NCI-H226 (cell line): ENCODE measurements around the gene FAM149B1.
A peak's percentile ranks its signal among the peaks of the same experiment; 100 is the strongest.
"Not testable (repeated sequence)": the region's sequence is repeated elsewhere in the genome, so short reads cannot be mapped to it uniquely, and the experiment has no call there.

Experiments used
- DNase-seq: peaks from one replicate; pipeline ENCODE4 v3.0.0-alpha.2; 2015

FAM149B1 gene

DNA sequence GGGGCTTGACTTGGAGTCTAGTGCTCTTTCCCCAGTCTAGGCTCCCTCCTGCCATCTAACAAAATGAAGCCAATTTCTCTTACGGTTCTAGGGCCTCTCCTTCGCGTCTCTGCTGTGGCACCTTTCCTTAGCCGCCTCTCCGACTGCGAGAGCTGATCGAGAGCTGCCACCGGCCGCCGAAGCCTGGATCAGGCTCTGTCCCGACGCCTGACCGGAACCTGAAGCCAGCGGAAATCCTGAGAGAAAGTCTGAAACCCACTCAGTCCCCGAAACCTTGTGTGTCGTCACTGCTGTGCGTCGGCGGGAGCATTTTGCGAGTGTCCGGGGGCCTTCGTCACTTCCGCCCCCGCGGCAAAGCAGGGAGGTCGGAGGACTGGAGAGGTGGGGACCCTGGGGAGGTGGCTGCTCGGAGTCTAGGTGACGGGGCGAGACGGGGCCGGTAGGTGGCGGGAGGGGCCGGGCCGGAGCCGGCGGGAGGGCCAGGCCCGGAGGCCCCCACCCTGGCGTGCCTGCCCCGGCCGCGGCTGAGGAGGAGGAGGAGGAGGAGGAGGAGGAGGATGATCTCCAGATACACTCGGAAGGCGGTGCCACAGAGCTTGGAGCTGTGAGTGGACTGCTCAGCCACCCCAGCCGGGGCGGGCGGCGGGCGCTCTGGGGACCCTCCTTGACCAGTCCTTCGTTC is at the start of gene FAM149B1, which contains the start of gene ECD:
Gene FAM149B1 (plus strand): TSS at position 337 of the 682 bp plus-strand sequence. CDS start 221 bp downstream, at position 558.
Gene ECD (minus strand): TSS at position 226 of the 682 bp plus-strand sequence. CDS start 4,071 bp downstream, outside the sequence.
- DNase-seq: peak; percentile 98

DNA sequence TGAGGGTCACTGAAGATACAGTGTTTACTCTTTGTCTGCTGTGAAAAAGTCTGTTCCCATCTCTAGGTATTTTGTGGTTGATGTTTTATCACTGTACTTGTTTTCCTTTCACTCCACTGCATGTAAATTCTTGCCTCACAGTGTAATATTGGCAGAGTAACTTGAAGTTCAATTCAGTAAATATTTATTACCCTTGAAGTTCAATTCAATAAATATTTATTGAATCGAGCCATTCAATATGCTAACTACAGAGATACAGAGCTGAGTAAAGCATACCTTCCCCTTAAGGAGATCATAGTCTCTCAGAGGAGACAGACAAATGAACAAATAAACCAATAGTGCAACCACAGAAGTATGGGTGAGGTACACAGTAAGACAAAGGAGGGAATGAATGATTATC is 48.5 kb upstream of the FAM149B1 start:
- no peak for DNase-seq

GRCh38 chr10:73119952-73120351 is 48.0 kb upstream of the FAM149B1 start:
- DNase-seq: no peak

- no peak for DNase-seq
Measured at GRCh38 chr10:73126343-73126742, 41.6 kb upstream of the FAM149B1 start.

DNA sequence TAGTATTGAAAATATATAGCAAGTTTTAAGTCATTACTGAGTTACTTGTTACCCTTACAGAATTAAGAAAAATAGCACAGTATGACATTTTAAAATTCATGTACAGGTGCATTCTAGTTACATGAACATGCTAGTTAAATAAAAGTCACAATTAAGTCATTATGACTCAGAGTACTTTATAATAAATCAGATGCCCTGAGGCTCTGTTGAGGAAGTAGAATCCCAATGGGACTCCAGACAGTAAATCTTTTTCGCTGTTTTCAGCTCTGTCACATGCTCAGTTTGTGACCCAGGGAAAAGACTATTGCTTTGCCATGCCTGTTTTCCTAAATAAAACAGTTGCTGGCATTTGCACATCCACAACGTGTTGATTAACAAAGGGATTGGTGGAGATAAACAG is 36.6 kb upstream of the FAM149B1 start:
- no peak for DNase-seq

GRCh38 chr10:73131913-73132686 is 35.8 kb upstream of the FAM149B1 start:
- no peak for DNase-seq

DNA sequence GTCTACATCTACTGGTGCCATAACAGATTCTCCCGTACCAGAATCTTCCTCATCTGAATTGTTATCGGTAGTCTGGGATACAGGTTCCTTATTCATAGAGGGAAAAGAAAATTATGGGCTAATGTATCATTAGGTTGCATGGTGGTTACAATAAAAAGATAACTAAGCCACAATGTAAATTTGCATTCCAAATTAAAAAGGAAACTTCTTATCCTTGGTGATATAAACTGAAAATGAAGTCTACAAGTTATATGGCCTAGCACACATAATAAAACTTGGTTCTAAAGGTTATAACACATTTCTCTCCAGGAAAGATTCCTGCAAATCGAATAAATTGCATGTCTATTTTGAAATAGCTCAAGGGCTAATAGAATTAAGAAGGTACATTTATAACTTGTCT is 33.2 kb upstream of the FAM149B1 start:
- no peak for DNase-seq

- DNase-seq: no peak
Measured at GRCh38 chr10:73136627-73137026, 31.3 kb upstream of the FAM149B1 start.

DNA sequence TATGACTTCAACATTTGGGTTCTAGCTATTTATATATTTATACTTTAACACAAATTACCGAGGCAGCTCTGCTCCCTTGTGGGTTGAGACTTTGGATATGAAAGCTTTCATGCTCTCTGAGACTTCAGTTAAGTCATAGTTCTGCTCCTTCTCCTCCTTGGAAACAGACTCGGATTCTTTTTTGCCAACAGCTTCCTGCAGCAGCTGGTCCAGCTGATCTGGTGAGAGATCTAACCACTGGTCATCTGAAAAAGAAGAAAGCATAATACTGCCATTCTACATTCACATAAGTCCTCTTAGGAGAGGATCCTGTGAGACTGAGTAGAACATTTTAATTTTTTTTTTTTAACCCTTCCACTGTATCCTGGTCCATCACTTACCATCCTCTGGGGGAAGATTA is 28.7 kb upstream of the FAM149B1 start:
- DNase-seq: no peak

DNA sequence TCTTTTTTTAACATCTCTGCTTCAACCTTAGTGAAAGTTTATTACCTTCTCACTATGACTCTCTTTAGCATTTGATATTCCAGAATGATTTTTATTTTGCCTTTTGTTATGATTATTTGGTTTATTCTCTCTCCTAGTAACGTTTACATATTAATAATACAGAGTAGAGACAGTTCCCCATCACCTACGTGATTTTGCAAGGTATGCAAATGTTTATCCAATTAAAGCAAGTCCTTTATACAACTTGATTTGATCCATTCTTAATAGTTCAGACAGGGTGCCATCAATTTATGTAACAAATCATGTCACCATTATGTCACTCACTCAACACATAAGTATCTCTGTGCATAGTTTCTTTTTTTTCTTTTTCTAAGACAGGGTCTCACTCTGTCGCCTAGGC is 26.3 kb upstream of the FAM149B1 start:
- DNase-seq: no peak

- DNase-seq: not testable (repeated sequence)
Measured at GRCh38 chr10:73150633-73151413, 17.1 kb upstream of the FAM149B1 start.

GRCh38 chr10:73152009-73152408 is 15.9 kb upstream of the FAM149B1 start:
- DNase-seq: no peak

DNA sequence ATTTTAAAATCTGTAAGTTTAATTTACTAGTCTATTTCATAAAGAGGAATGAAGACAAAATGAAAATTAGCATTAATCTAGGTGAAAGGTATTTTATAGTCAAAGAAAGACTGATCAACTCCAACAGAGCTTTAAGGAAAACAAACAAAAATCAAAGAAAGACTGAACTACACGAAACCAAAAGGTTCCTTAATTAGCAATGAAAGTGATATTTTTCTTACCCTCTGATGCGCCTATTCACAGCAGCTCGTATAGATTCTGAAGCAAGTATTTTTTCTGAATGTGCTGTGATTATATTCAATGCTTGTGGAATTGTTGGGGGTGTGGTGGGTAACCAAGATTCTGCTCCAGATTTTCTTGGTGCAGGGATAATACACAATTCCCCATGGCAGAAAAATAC is 11.9 kb upstream of the FAM149B1 start:
- no peak for DNase-seq

DNA sequence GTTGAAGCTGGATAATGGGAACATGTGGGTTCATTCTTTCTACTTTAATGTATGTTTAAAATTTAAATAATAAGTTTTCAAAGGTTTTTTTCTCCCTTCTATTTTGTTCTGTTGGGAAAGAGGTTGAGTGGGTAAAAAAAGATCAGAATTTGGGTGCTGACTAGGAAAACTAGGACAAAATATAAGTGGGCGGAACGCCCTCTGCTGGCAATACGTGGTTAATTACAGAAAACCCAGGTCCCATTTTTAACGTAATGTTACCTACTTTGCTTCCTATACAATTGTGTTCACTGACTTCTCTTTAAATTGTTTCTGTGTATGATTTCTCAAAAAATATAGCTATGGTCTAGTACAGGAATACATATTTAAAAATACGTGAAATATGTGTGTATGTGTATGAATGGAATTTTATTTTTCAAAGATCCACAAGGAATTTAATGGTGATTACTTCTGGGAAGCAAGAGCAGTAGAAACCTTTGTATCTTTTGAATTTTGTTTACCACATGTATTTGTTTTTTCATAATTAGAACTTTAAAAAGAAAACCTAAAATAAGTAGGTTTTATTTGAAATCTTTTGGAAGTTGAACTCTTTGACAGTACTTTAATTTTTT is 8.8 kb upstream of the FAM149B1 start:
- DNase-seq: peak; percentile 2

DNA sequence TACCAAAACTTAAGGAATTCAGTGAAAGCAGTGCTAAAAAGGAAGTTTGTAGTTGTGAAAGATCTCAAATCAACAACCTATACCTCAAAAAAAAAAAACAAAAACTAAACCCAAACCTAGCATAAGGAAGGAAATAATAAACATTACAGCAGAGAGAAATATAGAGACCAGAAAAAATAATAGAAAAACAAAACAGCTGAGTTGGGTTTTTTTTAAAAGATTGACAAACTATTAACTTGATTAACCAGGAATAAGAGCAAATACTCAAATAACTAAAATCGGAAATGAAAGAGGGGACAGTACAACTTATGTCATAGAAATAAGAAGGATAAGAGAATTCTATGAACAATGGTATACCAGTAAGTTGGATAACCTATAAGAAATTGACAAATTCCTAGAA is 6.8 kb upstream of the FAM149B1 start:
- no peak for DNase-seq

- no peak for DNase-seq
Measured at GRCh38 chr10:73161662-73162061, 6.3 kb upstream of the FAM149B1 start.

DNA sequence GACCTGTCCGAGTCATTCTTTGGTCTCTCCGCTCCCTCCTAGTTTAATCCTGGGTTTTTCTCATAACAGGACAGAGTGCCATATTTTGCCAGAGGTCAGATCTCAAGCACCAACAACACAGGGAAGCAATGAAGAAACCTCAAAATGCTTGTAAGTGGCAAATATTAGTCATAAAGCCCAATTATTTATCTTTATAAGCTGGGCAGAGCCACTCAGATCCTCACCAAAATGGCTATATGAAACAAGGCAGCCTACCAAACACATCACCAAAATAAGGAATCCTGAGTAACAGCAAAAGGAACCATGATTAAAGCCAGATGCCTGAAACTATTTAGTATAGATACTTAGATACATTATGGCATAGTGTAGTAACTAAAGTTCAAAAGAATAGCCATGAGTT is 4.8 kb upstream of the FAM149B1 start:
- no peak for DNase-seq

- DNase-seq: no peak
Measured at GRCh38 chr10:73166972-73167371, 947 bp upstream of the FAM149B1 start.

- no peak for DNase-seq
Measured at GRCh38 chr10:73167458-73167782, 499 bp upstream of the FAM149B1 start.

DNA sequence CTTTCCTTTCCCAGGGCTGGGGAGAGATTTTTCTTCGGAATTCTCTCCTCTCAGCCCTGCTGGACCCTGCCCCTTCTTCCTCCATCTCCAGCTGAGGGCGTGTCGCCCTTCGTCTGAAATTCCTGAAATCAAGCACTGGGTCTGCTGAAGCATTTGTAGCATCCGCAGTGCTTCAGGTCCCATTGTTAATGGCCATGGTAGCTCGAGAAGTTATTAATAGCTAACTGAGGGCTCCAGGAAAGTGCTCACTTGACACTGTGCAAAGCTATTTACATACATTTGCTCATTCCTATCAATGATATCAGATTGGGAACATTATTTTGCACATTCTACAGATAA is 515 bp downstream of the FAM149B1 start:
- no peak for DNase-seq

DNA sequence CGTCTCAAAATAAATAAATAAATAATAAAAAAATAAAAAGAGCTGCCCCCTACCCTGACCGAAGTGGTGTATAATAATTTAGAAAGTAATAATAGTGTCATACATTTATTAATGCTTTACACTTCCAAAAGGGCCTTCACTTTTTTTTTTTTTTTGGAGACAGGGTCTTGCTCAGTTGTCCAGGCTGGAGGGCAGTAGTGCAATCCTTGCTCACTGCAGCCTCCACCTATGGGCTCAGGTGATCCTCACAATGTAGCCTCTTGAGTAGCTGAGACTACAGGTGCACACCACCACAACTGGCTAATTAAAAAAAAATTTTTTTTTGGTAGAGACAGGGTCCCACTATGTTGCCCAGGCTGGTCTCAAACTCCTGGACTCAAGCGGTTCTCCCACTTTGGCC is 1.4 kb downstream of the FAM149B1 start:
- DNase-seq: no peak

DNA sequence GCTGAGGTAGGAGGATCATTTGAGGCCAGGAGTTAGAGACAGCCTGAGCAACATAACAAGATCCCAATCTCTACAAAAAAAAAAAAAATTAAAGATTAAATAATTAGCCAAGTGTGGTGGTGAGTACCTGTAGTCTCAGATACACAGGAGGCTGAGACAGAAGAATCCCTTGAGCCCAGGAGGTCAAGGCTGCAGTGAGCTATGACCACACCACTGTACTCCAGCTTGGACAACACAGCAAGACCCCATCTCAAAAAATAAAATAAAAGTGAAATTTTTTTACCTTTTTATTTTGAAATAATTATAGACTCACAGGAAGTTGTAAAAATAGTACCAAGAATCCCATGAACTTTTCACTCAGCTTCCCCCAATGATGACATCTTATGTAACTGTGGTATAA is 4.9 kb downstream of the FAM149B1 start:
- no peak for DNase-seq

GRCh38 chr10:73174148-73174925 is 6.4 kb downstream of the FAM149B1 start:
- no peak for DNase-seq
